Measurements from ENCODE around the gene RIMBP3C.

- TF ChIP-seq, protein P1, sequence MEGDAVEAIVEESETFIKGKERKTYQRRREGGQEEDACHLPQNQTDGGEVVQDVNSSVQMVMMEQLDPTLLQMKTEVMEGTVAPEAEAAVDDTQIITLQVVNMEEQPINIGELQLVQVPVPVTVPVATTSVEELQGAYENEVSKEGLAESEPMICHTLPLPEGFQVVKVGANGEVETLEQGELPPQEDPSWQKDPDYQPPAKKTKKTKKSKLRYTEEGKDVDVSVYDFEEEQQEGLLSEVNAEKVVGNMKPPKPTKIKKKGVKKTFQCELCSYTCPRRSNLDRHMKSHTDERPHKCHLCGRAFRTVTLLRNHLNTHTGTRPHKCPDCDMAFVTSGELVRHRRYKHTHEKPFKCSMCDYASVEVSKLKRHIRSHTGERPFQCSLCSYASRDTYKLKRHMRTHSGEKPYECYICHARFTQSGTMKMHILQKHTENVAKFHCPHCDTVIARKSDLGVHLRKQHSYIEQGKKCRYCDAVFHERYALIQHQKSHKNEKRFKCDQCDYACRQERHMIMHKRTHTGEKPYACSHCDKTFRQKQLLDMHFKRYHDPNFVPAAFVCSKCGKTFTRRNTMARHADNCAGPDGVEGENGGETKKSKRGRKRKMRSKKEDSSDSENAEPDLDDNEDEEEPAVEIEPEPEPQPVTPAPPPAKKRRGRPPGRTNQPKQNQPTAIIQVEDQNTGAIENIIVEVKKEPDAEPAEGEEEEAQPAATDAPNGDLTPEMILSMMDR (IDR thresholded peaks at IDR 0.05): peak; percentile 56
- no peak for TF ChIP-seq ZFX (IDR thresholded peaks at IDR 0.05; ENCODE audit: borderline replicate concordance)
These were observed 42.4 kb upstream of the RIMBP3C start for GRCh38 chr22:21593406-21594232.

All from 22Rv1 (cell line).